Uterus (tissue), 4 donors: ENCODE data around the gene TEX55. TPM values are rescaled to one million over a fixed set of nuclear protein-coding genes. Genes with fewer than 3 reads are reported as not detected.
"Not testable (repeated sequence)": the region's sequence is repeated elsewhere in the genome, so short reads cannot be mapped to it uniquely, and the experiment has no call there.

Experiments used
- DNase-seq, 2 donors: peaks; one replicate each; pipeline ENCODE4 v3.0.0-alpha.2; 2019 to 2020
- H3K27ac ChIP-seq, 2 donors: fragments of 200-600 bp; sonication (generic); 1 replicate in 1 of 2; 2 replicates in 1 of 2; pipeline ENCODE4 v1.5.1; 2016 to 2018
- H3K27me3 ChIP-seq, 2 donors: fragments of 200-600 bp; sonication (generic); one replicate each; pipeline ENCODE4 v1.5.1; 2018 to 2019; ENCODE audit warnings: control low read depth in 1 of 2
- H3K36me3 ChIP-seq, 2 donors: fragments of 200-600 bp; sonication (generic); one replicate each; pipeline ENCODE4 v1.5.1; 2019; ENCODE audit warnings: control low read depth in 1 of 2
- H3K4me1 ChIP-seq, 2 donors: fragments of 200-600 bp; sonication (generic); one replicate each; pipeline ENCODE4 v1.5.1; 2018 to 2019; ENCODE audit warnings: control low read depth in 1 of 2
- H3K4me3 ChIP-seq, 2 donors: fragments of 200-600 bp; sonication (generic); 1 replicate in 1 of 2; 2 replicates in 1 of 2; pipeline ENCODE4 v1.5.1; 2018 to 2019; ENCODE audit warnings: mild to moderate bottlenecking in 1 of 2
- H3K9me3 ChIP-seq, 2 donors: fragments of 200-600 bp; sonication (generic); one replicate each; pipeline ENCODE4 v1.5.1; 2019; ENCODE audit warnings: control low read depth in 1 of 2
- POLR2A ChIP-seq, 2 donors: fragments of 450-650 bp; IDR thresholded peaks; one replicate each; pipeline ENCODE4 v1.6.1; 2016; ENCODE audit warnings: antibody characterized with exemption in 2 of 2, mild to moderate bottlenecking in 1 of 2, moderate library complexity in 1 of 2
- intact Hi-C: fragments of 100-400 bp; cut with DNase I; formaldehyde crosslinking; loops from one replicate; pipeline ENCODE4 v1.15.1; 2023; ENCODE audit warnings: low total_unique reads
- total RNA-seq, 4 donors: library from RNA; depleted of rRNA in 3 of 4; stranded (reverse); fragments of >200 nt in 3 of 4; gene quantifications; one replicate each; pipeline versions ENCODE4 v1.1.0 to v1.2.4, GENCODE V29; 2014 to 2023
- TF ChIP-seq, protein P1 (sequence below), 4 experiments: fragments of 200-600 bp in 2 of 4; fragments of 450-650 bp in 2 of 4; sonication (generic) in 2 of 4; IDR thresholded peaks; one replicate each; pipeline ENCODE4 v1.5.1; 2016 to 2019; ENCODE audit warnings: antibody characterized with exemption in 4 of 4, mild to moderate bottlenecking in 2 of 4, moderate library complexity in 1 of 4
- donor health status: DM: yes; HTN: yes; CAD: no.

TEX55 gene
- total RNA-seq, 4 donors from 2014 or later, result not detected

DNA sequence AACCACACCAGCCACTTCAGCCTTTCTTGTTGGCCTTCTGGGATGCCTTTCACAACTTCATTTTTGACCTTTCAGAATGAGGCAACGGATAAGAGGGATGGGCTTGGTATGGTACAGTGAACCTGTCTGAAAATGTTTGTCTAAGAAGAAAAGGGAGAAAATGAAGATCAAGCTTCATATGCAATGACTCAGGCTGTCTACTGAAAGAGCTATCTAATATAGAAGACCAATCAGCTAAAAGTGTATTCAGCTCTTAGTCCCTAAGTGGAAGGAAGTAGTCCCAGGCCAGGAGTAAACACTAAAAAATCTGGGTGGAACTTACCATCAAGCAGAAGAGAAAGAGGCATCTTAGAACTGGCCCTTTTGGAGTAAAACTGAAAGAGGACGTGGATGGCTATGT is 15.3 kb downstream of the TEX55 start:
- no peak for DNase-seq
- Histone ChIP-seq H3K4me1 (no peaks in the 10 kb centered on the region), H3K27me3 (no peaks in the 10 kb centered on the region), H3K4me3 (no peak overlapping the region), H3K27ac (no peak overlapping the region), H3K9me3 (no peaks in the 10 kb centered on the region), H3K36me3 (no peaks in the 10 kb centered on the region)
- intact Hi-C loops, result no loop called here
- TF ChIP-seq, protein P1, sequence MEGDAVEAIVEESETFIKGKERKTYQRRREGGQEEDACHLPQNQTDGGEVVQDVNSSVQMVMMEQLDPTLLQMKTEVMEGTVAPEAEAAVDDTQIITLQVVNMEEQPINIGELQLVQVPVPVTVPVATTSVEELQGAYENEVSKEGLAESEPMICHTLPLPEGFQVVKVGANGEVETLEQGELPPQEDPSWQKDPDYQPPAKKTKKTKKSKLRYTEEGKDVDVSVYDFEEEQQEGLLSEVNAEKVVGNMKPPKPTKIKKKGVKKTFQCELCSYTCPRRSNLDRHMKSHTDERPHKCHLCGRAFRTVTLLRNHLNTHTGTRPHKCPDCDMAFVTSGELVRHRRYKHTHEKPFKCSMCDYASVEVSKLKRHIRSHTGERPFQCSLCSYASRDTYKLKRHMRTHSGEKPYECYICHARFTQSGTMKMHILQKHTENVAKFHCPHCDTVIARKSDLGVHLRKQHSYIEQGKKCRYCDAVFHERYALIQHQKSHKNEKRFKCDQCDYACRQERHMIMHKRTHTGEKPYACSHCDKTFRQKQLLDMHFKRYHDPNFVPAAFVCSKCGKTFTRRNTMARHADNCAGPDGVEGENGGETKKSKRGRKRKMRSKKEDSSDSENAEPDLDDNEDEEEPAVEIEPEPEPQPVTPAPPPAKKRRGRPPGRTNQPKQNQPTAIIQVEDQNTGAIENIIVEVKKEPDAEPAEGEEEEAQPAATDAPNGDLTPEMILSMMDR (IDR thresholded peaks at IDR 0.05), result no peak
- TF ChIP-seq POLR2A (IDR thresholded peaks at IDR 0.05), result no peak

DNA sequence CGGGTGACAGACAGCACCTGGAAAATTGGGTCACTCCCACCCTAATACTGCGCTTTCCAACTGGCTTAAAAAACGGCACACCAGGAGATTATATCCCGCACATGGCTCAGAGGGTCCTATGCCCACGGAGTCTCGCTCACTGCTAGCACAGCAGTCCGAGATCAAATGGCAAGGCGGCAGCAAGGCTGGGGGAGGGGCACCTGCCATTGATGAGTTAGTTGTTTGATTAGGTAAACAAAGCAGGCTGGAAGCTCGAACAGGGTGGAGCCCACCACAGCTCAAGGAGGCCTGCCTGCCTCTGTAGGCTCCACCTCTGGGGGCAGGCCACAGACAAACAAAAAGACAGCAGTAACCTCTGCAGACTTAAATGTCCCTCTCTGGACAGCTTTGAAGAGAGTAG is 18.8 kb downstream of the TEX55 start:
- H3K36me3 ChIP-seq, intact Hi-C loops, H3K27me3 ChIP-seq, H3K4me1 ChIP-seq, H3K9me3 ChIP-seq, H3K27ac ChIP-seq, H3K4me3 ChIP-seq, DNase-seq: not testable (repeated sequence)

DNA sequence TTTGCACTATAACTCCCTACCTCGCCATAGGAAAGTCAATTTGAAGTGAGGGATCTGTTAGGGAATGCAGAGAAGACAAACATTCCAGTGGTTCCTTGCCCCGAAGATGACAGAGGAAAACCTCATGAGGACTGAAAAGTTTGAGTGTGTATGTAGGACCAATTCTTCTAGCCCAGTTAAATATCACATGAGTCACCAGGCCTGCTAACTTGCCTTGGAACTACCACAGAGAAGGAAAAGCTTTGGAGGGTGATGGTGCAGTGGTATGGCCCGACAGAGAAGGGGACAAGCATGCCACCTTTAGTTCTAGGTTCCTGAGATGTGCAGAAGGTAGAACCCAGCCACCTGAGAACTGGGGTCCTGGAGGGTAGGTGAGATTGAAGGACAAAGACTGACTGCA is 24.9 kb downstream of the TEX55 start:
- intact Hi-C loops, result no loop called here
- Histone ChIP-seq H3K27me3 (no peaks in the 10 kb centered on the region), H3K4me3 (no peak overlapping the region), H3K27ac (no peak overlapping the region), H3K36me3 (no peaks in the 10 kb centered on the region), H3K9me3 (no peaks in the 10 kb centered on the region), H3K4me1 (no peaks in the 10 kb centered on the region)
- no peak for TF ChIP-seq POLR2A (IDR thresholded peaks at IDR 0.05)
- TF ChIP-seq, protein P1 (IDR thresholded peaks at IDR 0.05), result no peak
- DNase-seq, result no peak

DNA sequence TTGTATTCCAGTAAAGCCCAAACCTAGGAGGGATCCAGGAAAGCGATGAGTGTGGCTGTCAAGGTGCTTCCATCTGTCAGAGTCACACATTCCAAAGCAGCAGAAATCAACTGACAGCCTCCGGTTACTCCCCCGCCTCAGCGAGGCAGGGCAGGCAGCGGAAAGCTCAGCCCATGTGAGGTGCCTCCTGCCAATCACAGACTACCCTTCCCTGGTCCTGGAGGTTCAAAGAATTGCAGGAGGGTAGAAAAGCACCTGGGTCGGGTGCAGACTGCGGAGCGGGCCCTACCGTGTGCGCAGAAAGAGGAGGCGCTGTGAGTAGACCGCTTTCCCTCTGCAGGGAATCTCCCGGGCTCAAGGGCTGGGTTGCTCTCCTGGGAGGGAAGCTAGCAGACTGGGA is 27.4 kb downstream of the TEX55 start, which contains the start of gene UPK1B:
TSS of gene UPK1B (plus strand) at position 274 of the 400 bp plus-strand sequence. CDS start 13,144 bp downstream, outside the sequence.
- TF ChIP-seq, protein P1 (IDR thresholded peaks at IDR 0.05), result no peak
- no peak for TF ChIP-seq POLR2A (IDR thresholded peaks at IDR 0.05)
- no peaks in the 10 kb centered on the region for H3K9me3 ChIP-seq
- no peaks in the 10 kb centered on the region for H3K27me3 ChIP-seq
- no peaks in the 10 kb centered on the region for H3K36me3 ChIP-seq
- no peaks in the 10 kb centered on the region for H3K4me1 ChIP-seq
- DNase-seq, result no peak
- no peak within 1 kb of the TSS for H3K27ac ChIP-seq
- intact Hi-C loops, result no loop called here
- H3K4me3 ChIP-seq, result no peak within 1 kb of the TSS

DNA sequence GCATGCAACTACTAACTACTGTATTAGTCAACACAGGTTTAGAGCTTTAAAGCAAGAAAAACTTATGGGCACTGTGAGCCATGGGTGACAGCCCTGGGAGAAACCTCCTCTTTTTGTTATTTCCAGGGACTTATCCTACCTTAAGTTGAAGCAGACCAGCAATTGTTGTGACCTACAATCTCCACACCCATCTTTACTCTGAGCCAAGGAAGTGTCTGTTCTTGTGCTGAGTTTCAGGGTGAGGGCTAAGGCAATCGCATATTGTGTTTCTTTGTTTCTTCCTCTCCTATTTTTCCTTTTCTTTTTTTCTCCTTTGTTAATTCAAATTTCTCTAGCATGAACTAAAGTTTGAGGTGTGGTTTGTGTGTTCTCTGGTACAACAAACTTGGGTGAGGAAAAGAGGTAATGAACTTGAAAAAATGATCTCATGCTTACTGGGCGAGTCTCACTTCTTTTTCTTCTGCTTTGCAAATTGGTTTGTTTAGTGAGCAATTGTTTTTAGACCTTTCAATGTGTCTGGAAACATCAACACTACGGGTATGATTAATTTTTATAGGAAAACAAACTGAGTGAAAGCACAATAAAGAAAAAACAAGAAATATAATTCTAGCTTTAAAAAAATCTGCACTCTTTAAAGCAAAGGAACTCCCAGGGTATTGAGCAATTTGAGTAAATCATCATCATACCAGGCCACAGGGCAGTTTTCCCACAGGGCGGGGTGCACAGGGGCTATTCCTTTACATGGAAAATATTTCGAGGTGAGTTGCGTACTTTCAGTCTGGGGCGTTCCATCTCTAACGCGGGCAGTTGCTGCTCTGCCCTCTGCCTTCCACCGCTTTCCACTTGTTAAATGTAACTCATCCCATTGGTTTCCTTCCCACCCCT is 30.1 kb downstream of the TEX55 start:
- Histone ChIP-seq H3K27ac (no peak overlapping the region), H3K4me1 (no peaks in the 10 kb centered on the region), H3K36me3 (no peaks in the 10 kb centered on the region), H3K4me3 (no peak overlapping the region), H3K27me3 (no peaks in the 10 kb centered on the region), H3K9me3 (no peaks in the 10 kb centered on the region)
- DNase-seq, result no peak
- intact Hi-C loops, result no loop called here
- TF ChIP-seq POLR2A (IDR thresholded peaks at IDR 0.05), result no peak
- TF ChIP-seq, protein P1 (IDR thresholded peaks at IDR 0.05), result no peak
